Mucosa of gallbladder (tissue), 1 donor: Measurements from ENCODE around the gene MYF6. TPM values are rescaled to one million over a fixed set of nuclear protein-coding genes. Genes with fewer than 3 reads are reported as not detected.

Source experiments
- DNase-seq: peaks from one replicate; pipeline ENCODE4 v3.0.0-alpha.2; 2020; ENCODE audit warnings: low spot score
- total RNA-seq: library from RNA; stranded (reverse); gene quantifications from one replicate; pipeline ENCODE4 v1.2.1, GENCODE V29; 2021
- donor health status: DM: no; HTN: no; CAD: no.

MYF6 gene
- total RNA-seq, 1 donor from 2014 or later: not detected

GRCh38 chr12:80756875-80757274 lies 49.4 kb downstream of the MYF6 start:
- no peak for DNase-seq

Other genes starting within 250 kb of the MYF6 start
- gene MYF5, start 9.3 kb downstream of the MYF6 start, total RNA-seq: not detected
- 25.4 TPM for gene LIN7A, start 230.3 kb downstream of the MYF6 start, total RNA-seq